Gastroesophageal sphincter (tissue), 3 donors: Measurements from ENCODE around the gene PRIM2.

ENCODE experiments used
- CTCF ChIP-seq, 4 experiments: fragments of 200-600 bp in 2 of 4; fragments of 450-650 bp in 2 of 4; sonication (generic) in 1 of 4; IDR thresholded peaks; one replicate each; pipeline ENCODE4 v1.5.1; 2017 to 2019; ENCODE audit warnings: antibody characterized with exemption in 4 of 4, mild to moderate bottlenecking in 2 of 4, moderate library complexity in 2 of 4
- EP300 ChIP-seq: sonication (generic); formaldehyde crosslinking; IDR thresholded peaks from one replicate; pipeline ENCODE4 v1.6.1; 2017; ENCODE audit warnings: antibody characterized with exemption, mild to moderate bottlenecking
- POLR2A ChIP-seq, 2 donors: fragments of 450-650 bp; IDR thresholded peaks; one replicate each; pipeline ENCODE4 v1.6.1; 2017; ENCODE audit warnings: antibody characterized with exemption in 2 of 2, mild to moderate bottlenecking in 2 of 2, moderate library complexity in 1 of 2
- POLR2AphosphoS5 ChIP-seq: sonication (generic); formaldehyde crosslinking; IDR thresholded peaks from one replicate; pipeline ENCODE4 v1.6.1; 2017; ENCODE audit warnings: antibody characterized with exemption

- TF ChIP-seq CTCF (IDR thresholded peaks at IDR 0.05) (no peak), POLR2AphosphoS5 (no peak), POLR2A (IDR thresholded peaks at IDR 0.05) (no peak), EP300 (no peak)
Measured at GRCh38 chr6:57434944-57435343, 117.5 kb downstream of the PRIM2 start.
